ENCODE data around the gene STK10.
"Not testable (repeated sequence)": the region's sequence is repeated elsewhere in the genome, so short reads cannot be mapped to it uniquely, and the experiment has no call there.

STK10 gene

GRCh38 chr5:172209714-172210113 is 21.7 kb upstream of the STK10 start:
- TF ChIP-seq CTCF (IDR thresholded peaks at IDR 0.05; ENCODE audit: low read depth, low read length) = no peak
- Histone ChIP-seq H3K36me3 (peaks cover 26% of the 10 kb centered on the region), H3K9me3 (no peaks in the 10 kb centered on the region), H3K27me3 (no peaks in the 10 kb centered on the region), H3K4me3 (ENCODE audit: low read depth, low read length) (no peak overlapping the region), H3K4me1 (no peaks in the 10 kb centered on the region)
- DNase-seq = no peak

DNA sequence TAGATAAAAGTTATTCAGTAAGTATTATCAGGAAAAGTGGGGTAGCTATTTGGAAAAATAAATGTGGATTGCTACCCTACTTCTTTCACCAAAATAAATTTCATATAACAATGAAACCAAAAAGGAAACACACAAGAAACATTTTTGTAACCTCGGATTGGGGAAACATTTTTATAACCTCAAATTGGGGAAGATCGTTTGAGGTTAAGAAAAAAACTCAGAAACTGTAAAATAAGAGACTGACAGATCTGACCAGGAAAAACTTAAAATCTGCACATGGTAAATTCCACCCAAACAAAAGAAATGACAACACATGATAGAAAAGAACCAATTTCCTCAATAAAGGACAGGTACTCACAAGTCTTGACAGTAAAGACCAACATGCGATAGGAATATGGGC is 19.5 kb upstream of the STK10 start:
- no peak for DNase-seq
- Histone ChIP-seq H3K4me3 (ENCODE audit: low read depth, low read length) (no peak overlapping the region), H3K4me1 (no peaks in the 10 kb centered on the region), H3K9me3 (no peaks in the 10 kb centered on the region), H3K36me3 (peaks cover 20% of the 10 kb centered on the region), H3K27me3 (no peaks in the 10 kb centered on the region)
- TF ChIP-seq CTCF (IDR thresholded peaks at IDR 0.05; ENCODE audit: low read depth, low read length) = no peak

DNA sequence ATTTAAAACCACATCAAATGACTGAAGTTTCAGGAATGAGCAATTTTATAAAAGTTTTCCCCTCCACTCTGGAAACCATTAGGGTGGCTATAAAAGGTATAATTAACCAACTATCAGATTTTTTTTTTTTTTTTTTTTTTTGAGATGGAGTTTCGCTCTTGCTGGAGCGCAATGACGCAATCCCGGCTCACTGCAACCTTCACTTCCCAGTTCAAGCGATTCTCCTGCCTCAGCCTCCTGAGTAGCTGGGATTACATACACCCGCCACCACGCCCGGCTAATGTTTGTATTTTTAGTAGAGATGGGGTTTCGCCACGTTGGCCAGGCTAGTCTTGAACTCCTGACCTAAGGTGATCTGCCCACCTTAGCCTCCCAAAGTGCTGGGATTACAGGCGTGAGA is 18.0 kb upstream of the STK10 start:
- not testable (repeated sequence) for H3K9me3 ChIP-seq; H3K4me3 ChIP-seq (ENCODE audit: low read depth, low read length); DNase-seq; H3K27me3 ChIP-seq; H3K4me1 ChIP-seq
- peaks cover 11% of the 10 kb centered on the region for H3K36me3 ChIP-seq

DNA sequence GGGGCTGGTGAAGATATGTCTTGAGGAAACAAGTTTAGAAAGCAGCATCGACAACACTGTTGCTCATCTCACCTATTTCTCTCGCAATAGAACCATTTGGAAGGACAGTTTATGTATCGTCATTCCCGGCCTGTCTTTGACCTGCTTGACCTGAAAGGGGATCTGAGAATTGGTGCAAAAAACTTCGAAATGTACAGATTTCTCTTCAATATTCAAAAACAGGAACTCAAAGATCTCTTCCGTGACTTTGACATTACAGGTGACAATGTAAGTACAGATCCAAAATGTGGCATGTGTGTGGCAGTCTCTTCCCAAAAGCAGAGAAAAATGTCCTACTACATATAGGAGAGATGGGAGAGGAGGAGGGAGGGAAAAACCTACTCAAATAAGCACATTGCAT is 12.5 kb upstream of the STK10 start:
- no peak for DNase-seq
- no peaks in the 10 kb centered on the region for H3K27me3 ChIP-seq
- no peaks in the 10 kb centered on the region for H3K4me1 ChIP-seq
- H3K9me3 ChIP-seq = no peaks in the 10 kb centered on the region
- no peaks in the 10 kb centered on the region for H3K36me3 ChIP-seq
- no peak overlapping the region for H3K4me3 ChIP-seq (ENCODE audit: low read depth, low read length)
- no peak for TF ChIP-seq CTCF (IDR thresholded peaks at IDR 0.05; ENCODE audit: low read depth, low read length)

DNA sequence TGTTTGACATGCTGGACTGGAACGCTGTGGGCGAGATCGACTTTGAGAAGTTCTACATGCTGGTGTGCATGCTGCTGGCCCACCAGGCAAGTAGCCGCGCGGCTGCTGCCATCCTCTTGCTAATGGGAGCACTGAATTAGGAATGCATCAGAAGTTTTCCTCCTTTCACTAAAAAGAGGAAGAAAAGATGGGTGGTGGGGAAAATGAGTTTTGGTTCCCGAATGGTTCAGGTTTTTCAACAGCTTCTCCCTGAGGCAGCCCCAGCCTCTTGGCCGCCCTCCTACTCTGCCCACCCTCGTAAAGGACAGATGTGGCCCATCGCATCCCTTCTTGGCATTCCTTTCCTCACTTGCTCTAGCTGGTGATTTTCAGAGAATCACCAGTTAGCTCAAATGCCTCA is 11.4 kb upstream of the STK10 start:
- Histone ChIP-seq H3K36me3 (no peaks in the 10 kb centered on the region), H3K9me3 (no peaks in the 10 kb centered on the region), H3K4me3 (ENCODE audit: low read depth, low read length) (no peak overlapping the region), H3K27me3 (no peaks in the 10 kb centered on the region), H3K4me1 (no peaks in the 10 kb centered on the region)
- no peak for TF ChIP-seq CTCF (IDR thresholded peaks at IDR 0.05; ENCODE audit: low read depth, low read length)
- no peak for DNase-seq

DNA sequence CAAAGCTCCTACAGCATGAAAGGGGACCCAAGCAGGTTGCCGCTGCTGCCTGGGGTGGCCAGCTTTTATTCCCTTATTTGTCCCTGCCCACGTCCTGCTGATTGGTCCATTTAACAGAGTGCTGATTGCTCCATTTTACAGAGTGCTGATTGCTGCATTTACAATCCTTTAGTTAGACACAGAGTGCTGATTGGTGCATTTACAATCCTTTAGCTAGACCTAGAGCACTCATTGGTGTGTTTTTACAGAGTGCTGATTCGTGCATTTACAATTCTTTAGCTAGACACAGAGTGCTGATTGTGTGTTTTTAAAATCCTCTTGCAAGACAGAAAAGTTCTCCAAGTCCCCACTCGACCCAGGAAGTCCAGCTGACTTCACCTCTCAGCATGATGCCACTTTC is 9.8 kb upstream of the STK10 start:
- H3K4me3 ChIP-seq (ENCODE audit: low read depth, low read length); H3K36me3 ChIP-seq: not testable (repeated sequence)

DNA sequence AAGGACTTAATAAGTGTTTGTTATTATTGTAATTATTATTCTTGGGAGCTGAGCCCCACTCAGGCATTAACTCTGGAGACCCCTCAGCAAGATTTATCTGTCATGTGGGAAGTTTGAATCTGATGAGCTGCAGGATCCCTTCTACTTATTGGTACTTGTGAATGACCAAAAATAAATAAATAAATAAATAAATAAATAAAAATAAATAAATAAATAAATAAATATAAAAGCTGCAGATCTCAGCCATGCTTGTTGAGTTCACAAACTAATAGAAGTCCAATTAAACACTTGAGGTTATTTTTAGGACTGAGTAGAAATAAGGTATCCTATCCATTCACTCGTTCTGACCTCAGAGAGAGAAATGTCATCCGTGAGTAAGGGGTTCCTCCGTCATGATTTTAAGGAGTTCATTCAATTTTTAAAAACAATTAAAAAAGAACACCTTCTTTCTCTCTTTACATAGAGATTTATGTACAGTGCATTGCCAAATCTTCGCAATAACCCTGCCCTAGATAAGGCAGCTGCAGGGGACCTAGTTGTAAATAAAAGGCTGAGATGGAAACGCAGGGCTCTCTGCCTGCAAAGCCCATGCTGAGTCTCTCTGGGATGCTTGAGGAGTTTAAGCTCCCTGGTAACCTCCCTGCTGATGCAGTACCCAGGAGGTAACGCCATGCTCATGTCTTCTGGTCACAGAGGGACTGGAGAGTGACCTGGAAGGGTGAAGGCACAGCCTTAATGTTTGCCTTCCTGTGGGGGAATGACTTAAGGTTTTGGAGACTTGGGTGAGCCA is 7.2 kb upstream of the STK10 start:
- no peaks in the 10 kb centered on the region for H3K36me3 ChIP-seq
- TF ChIP-seq CTCF (IDR thresholded peaks at IDR 0.05; ENCODE audit: low read depth, low read length) = no peak
- H3K4me1 ChIP-seq = no peaks in the 10 kb centered on the region
- no peak for DNase-seq
- no peaks in the 10 kb centered on the region for H3K27me3 ChIP-seq
- no peaks in the 10 kb centered on the region for H3K9me3 ChIP-seq
- H3K4me3 ChIP-seq (ENCODE audit: low read depth, low read length) = no peak overlapping the region

More for the DNA sequence above, 9.8 kb upstream of the STK10 start:
- not testable (repeated sequence) for DNase-seq, H3K9me3 ChIP-seq, H3K27me3 ChIP-seq, H3K4me1 ChIP-seq
